Thyroid gland (tissue), 4 donors: ENCODE data around the gene TUBA1C.

Experiments
- CTCF ChIP-seq, 6 experiments: fragments of 200-600 bp in 3 of 6; fragments of 450-650 bp in 3 of 6; sonication (generic) in 3 of 6; IDR thresholded peaks; one replicate each; pipeline ENCODE4 v1.5.1; 2016 to 2019; ENCODE audit warnings: antibody characterized with exemption in 6 of 6, mild to moderate bottlenecking in 2 of 6, inconsistent platforms in 1 of 6, moderate library complexity in 1 of 6
- POLR2A ChIP-seq, 2 donors: fragments of 450-650 bp; IDR thresholded peaks; one replicate each; pipeline ENCODE4 v1.6.1; 2017; ENCODE audit warnings: antibody characterized with exemption in 2 of 2, mild to moderate bottlenecking in 2 of 2, moderate library complexity in 1 of 2

GRCh38 chr12:49309386-49309785, 44.5 kb downstream of the TUBA1C start:
- TF ChIP-seq CTCF (IDR thresholded peaks at IDR 0.05): no peak
- TF ChIP-seq POLR2A (IDR thresholded peaks at IDR 0.05): no peak
